NB4 (cell line): Measurements from ENCODE around the gene ELAVL1.
A peak's percentile ranks its signal among the peaks of the same experiment; 100 is the strongest.

Experiments
- DNase-seq: peaks from one replicate; pipeline ENCODE4 v3.0.0; 2010; ENCODE audit warnings: low read depth
- H3K4me3 ChIP-seq: one replicate; pipeline ENCODE4 v1.5.1; 2011; ENCODE audit warnings: mild to moderate bottlenecking, low read depth, low read length, moderate library complexity
- MYC ChIP-seq: IDR thresholded peaks from 2 replicates; pipeline ENCODE4 v1.6.1; 2011; ENCODE audit warnings: low read depth, low read length
- POLR2A ChIP-seq: IDR thresholded peaks from 2 replicates; pipeline ENCODE4 v1.6.1; 2011; ENCODE audit warnings: mild to moderate bottlenecking; ENCODE audit not compliant: insufficient read length; ENCODE audit errors: extremely low read depth
- TF ChIP-seq, protein P1 (sequence below): IDR thresholded peaks from 2 replicates; pipeline ENCODE4 v1.6.1; 2011; ENCODE audit warnings: low read depth, low read length
- TF ChIP-seq, protein P2 (sequence below): IDR thresholded peaks from one replicate; pipeline ENCODE4 v1.5.1; 2012; ENCODE audit warnings: low read depth, low read length

ELAVL1 gene

DNA sequence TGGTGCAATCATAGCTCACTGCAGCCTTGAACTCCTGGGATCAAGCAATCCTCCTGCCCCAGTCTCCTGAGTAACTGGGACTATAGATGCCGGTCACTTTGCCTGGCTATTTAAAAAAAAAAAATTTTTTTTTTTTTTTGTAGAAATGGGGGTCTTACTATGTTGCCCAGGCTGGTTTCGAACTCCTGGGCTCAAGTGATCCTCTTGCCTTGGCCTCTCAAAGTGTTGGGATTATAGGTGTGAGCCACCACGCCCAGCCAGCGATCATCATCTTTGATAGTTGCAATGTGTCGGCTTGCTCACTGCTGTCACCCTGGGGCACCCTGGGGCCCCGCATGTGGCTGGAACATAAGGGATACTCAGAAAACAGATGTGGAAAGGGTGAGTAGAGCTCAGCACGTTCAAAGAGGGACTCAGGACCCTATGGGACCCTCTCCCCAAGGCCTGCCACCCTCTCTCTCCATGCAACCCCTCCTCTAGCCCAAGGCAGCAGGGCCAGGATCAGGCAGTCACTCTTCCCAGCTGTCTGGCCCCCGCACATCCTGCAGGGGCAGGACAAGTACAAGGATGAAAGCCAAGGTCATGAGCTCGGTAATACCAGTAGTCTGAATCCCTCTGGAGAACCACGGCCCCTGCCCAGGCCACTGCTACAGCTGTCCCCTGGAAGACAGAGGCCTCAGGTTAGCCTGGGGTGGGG is 40.6 kb upstream of the ELAVL1 start:
- no peak overlapping the region for H3K4me3 ChIP-seq
- DNase-seq, result no peak
- TF ChIP-seq, protein P1, sequence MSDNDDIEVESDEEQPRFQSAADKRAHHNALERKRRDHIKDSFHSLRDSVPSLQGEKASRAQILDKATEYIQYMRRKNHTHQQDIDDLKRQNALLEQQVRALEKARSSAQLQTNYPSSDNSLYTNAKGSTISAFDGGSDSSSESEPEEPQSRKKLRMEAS, result no peak
- TF ChIP-seq MYC (no peak), POLR2A (no peak)
- TF ChIP-seq, protein P2, sequence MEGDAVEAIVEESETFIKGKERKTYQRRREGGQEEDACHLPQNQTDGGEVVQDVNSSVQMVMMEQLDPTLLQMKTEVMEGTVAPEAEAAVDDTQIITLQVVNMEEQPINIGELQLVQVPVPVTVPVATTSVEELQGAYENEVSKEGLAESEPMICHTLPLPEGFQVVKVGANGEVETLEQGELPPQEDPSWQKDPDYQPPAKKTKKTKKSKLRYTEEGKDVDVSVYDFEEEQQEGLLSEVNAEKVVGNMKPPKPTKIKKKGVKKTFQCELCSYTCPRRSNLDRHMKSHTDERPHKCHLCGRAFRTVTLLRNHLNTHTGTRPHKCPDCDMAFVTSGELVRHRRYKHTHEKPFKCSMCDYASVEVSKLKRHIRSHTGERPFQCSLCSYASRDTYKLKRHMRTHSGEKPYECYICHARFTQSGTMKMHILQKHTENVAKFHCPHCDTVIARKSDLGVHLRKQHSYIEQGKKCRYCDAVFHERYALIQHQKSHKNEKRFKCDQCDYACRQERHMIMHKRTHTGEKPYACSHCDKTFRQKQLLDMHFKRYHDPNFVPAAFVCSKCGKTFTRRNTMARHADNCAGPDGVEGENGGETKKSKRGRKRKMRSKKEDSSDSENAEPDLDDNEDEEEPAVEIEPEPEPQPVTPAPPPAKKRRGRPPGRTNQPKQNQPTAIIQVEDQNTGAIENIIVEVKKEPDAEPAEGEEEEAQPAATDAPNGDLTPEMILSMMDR, result no peak

DNA sequence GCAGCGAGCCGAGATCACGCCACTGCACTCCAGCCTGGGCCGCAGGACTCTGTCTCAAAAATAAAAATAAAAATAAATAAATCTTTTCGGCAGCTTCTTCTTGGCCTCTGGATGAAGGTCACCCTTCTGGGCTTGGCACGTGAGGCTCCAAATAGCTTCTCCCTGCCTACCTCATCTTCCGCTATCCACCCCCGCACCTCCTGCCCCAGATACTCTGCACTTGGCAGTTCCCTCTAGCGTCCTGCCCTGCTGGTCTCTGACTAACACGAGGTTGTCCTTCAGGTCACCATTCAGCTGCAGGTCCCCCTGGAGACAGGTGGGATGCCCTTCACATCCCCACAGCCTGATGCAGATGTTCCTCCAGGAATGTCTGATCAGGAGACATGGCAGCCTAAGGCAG is 38.6 kb upstream of the ELAVL1 start:
- TF ChIP-seq, protein P1, result no peak
- TF ChIP-seq, protein P2, result no peak
- TF ChIP-seq MYC (no peak), POLR2A (no peak)
- no peak overlapping the region for H3K4me3 ChIP-seq
- no peak for DNase-seq

DNA sequence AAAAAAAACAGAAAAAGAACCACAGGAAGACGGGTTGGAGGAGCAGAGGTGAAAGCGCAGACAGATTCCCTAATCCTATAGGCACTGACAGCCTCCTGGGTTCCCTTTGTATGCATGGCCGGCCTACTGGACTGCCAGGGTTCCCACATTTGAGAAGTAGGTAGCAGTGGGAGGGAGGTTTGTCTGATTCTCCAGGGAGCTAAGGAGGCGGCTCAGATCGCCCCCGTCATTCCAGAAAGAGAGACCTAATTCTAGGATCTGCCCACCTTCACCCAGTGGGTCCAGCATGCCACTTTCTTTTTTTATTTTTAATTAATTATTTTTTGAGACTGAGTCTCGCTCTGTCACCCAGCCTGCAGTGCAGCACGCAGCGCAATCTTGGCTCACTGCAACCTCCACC is 37.5 kb upstream of the ELAVL1 start:
- DNase-seq, result no peak
- no peak overlapping the region for H3K4me3 ChIP-seq
- TF ChIP-seq, protein P2, result no peak
- TF ChIP-seq MYC (no peak), POLR2A (no peak)
- TF ChIP-seq, protein P1, result no peak

DNA sequence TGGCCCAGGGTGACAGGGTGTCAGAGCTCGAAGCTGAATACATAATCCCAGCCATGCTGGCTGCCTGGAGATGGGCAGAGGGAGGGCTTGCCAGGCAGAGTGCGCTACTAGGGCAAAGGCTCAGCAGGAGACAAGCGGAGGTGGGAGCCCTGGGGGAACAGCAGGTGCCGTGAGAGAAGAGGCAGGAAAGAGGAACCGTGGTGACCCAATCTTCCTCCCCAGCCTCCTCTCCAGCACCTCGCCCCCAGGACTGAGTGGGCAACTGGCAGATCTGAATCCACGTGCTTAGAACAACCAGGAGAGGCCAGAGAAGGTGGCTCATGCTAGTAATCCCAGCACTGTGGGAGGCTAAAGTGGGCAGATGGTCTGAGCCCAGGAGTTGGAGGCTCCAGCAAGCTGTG is 36.1 kb upstream of the ELAVL1 start:
- DNase-seq, result peak; percentile 76
- no peak overlapping the region for H3K4me3 ChIP-seq
- TF ChIP-seq POLR2A (no peak), MYC (peak; percentile 54; the same call in 1 of the 2 replicates)
- TF ChIP-seq, protein P1, result peak; percentile 80
- TF ChIP-seq, protein P2, result no peak

DNA sequence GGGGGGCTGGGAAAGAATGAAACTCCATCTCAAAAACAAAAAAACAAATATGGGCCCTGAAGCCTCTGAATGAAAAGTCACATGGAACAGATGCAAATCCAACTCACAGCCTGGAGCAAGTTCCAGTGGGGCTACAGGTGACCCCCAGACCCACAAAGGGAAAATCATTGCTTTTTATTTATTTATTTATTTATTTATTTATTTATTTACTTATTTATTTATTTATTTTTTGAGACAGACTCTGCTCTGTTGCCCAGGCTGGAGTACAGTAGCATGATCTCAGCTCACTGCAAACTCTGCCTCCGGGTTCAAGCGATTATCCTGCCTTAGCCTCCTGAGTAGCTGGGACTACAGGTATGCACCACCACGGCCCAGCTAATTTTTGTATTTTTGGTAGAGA is 33.8 kb upstream of the ELAVL1 start:
- H3K4me3 ChIP-seq, result no peak overlapping the region
- DNase-seq, result no peak
- no peak for TF ChIP-seq POLR2A
- TF ChIP-seq, protein P2, result no peak
- TF ChIP-seq, protein P1, result no peak
- TF ChIP-seq MYC, result no peak
